Fibroblast of pulmonary artery (primary cell): ENCODE data around the gene PLA2R1.
"Not testable (repeated sequence)": the region's sequence is repeated elsewhere in the genome, so short reads cannot be mapped to it uniquely, and the experiment has no call there.

ENCODE experiments used
- DNase-seq: peaks from one replicate; pipeline ENCODE4 v3.0.0-alpha.2; 2010; ENCODE audit warnings: low read depth
- H3K4me3 ChIP-seq: replicated peaks from 2 replicates; pipeline ENCODE4 v1.5.1; 2011; ENCODE audit warnings: low read depth, mild to moderate bottlenecking, control low read depth, low read length, moderate library complexity
- CTCF ChIP-seq: IDR thresholded peaks from 2 replicates; pipeline ENCODE4 v1.5.1; 2011; ENCODE audit warnings: mild to moderate bottlenecking, control low read depth, low read length, inconsistent platforms; ENCODE audit errors: missing control alignments

The PLA2R1 gene

GRCh38 chr2:160044728-160045127, 17.7 kb downstream of the PLA2R1 start:
- TF ChIP-seq CTCF = no peak
- no peak for DNase-seq
- H3K4me3 ChIP-seq = no peak overlapping the region

- no peak for DNase-seq
- no peak overlapping the region for H3K4me3 ChIP-seq
Observed at GRCh38 chr2:160043265-160043664, 19.1 kb downstream of the PLA2R1 start.

GRCh38 chr2:160042054-160042453, 20.4 kb downstream of the PLA2R1 start:
- no peak for TF ChIP-seq CTCF
- no peak overlapping the region for H3K4me3 ChIP-seq
- DNase-seq = no peak

More at GRCh38 chr2:160043265-160043664, 19.1 kb downstream of the PLA2R1 start:
- no peak for TF ChIP-seq CTCF

- no peak for DNase-seq
- H3K4me3 ChIP-seq = no peak overlapping the region
- no peak for TF ChIP-seq CTCF
Observed at GRCh38 chr2:160041091-160041490, 21.3 kb downstream of the PLA2R1 start.

- no peak for TF ChIP-seq CTCF
- DNase-seq = peak; percentile 70
- no peak overlapping the region for H3K4me3 ChIP-seq
Observed at GRCh38 chr2:160039166-160039903, 23.1 kb downstream of the PLA2R1 start.

- DNase-seq, H3K4me3 ChIP-seq: not testable (repeated sequence)
Observed at GRCh38 chr2:160038662-160039061, 23.8 kb downstream of the PLA2R1 start.

- DNase-seq = no peak
- H3K4me3 ChIP-seq = no peak overlapping the region
- no peak for TF ChIP-seq CTCF
Observed at GRCh38 chr2:160036736-160037135, 25.7 kb downstream of the PLA2R1 start.
